Lower leg skin (tissue), 4 donors: ENCODE data around the gene HGFAC. TPM values are rescaled to one million over a fixed set of nuclear protein-coding genes. Genes with fewer than 3 reads are reported as not detected.

Experiments
- DNase-seq, 2 donors: peaks; one replicate each; pipeline ENCODE4 v3.0.0-alpha.2; 2019; ENCODE audit warnings: low spot score in 2 of 2
- H3K4me3 ChIP-seq: fragments of 200-600 bp; sonication (generic); 2 replicates; pipeline ENCODE4 v1.5.1; 2017; ENCODE audit warnings: mild to moderate bottlenecking, low read depth; ENCODE audit not compliant: poor library complexity, severe bottlenecking
- CTCF ChIP-seq, 3 donors: fragments of 450-650 bp; IDR thresholded peaks; one replicate each; pipeline ENCODE4 v1.5.1; 2016; ENCODE audit warnings: antibody characterized with exemption in 3 of 3, mild to moderate bottlenecking in 3 of 3, moderate library complexity in 2 of 3
- POLR2A ChIP-seq, 2 donors: fragments of 450-650 bp; IDR thresholded peaks; one replicate each; pipeline ENCODE4 v1.6.1; 2016 to 2017; ENCODE audit warnings: antibody characterized with exemption in 2 of 2, mild to moderate bottlenecking in 1 of 2, moderate library complexity in 1 of 2
- WGBS, 2 donors: methylation state at CpG; one replicate each; pipeline ENCODE4 v1.1.5; 2018; 5-methylcytosine and 5-hydroxymethylcytosine counted together
- intact Hi-C: fragments of 100-400 bp; cut with DNase I; formaldehyde crosslinking; loops from one replicate; pipeline ENCODE4 v1.15.0; 2023; ENCODE audit warnings: low total_unique reads
- total RNA-seq, 4 donors: library from RNA; depleted of rRNA; stranded (reverse); fragments of >200 nt; gene quantifications; one replicate each; pipeline ENCODE4 v1.1.0, GENCODE V29; 2016

The HGFAC gene
- total RNA-seq, 4 donors from 2014 or later = 0.38 TPM; not detected in 3

- no peak overlapping the region for H3K4me3 ChIP-seq
- intact Hi-C loops = loop anchor here (5.0 to 10.0 kb wide), 2 partner anchors 101 to 338 kb away; no protein-coding TSS in a partner anchor
- no peak for DNase-seq
- TF ChIP-seq CTCF (IDR thresholded peaks at IDR 0.05) (peak in 2 of 3 donors; percentile 23 to 97), POLR2A (IDR thresholded peaks at IDR 0.05) (no peak)
- WGBS, 2 donors = 34 to 59% methylated on average over 17 to 25 of the region's 36 CpGs
Measured at GRCh38 chr4:3442959-3443749, 1.4 kb downstream of the HGFAC start.

DNA sequence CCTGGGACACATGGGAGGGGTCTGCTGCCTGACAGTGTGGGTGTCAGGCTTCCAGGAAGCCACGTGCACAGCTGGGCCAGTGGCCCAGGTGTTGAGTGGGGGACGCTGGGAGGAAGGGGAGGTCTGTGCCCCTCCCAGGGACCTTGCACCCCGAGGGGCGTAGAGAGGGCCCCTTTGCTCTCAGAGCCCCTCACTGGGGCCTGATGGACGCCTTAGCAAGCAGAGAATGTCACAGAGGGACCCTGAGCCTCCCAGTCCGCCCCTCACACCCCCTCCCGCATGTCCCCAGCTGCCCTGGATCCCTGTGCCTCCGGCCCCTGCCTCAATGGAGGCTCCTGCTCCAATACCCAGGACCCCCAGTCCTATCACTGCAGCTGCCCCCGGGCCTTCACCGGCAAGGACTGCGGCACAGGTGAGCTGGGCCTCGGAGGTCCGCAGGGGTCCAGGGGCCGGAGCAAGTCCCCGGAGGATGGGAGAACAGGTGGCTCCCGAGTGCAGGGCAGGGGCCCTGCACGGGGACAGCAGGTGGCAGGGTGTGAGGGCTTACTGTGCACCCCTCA, 2.1 kb downstream of the HGFAC start:
- intact Hi-C loops = loop anchor here (5.0 to 10.0 kb wide), 2 partner anchors 102 to 339 kb away; no protein-coding TSS in a partner anchor
- no peak for TF ChIP-seq CTCF (IDR thresholded peaks at IDR 0.05)
- TF ChIP-seq POLR2A (IDR thresholded peaks at IDR 0.05) = no peak
- 66 to 68% methylated on average over 4 to 13 of the region's 17 CpGs for WGBS, 2 donors
- no peak overlapping the region for H3K4me3 ChIP-seq
- no peak for DNase-seq

DNA sequence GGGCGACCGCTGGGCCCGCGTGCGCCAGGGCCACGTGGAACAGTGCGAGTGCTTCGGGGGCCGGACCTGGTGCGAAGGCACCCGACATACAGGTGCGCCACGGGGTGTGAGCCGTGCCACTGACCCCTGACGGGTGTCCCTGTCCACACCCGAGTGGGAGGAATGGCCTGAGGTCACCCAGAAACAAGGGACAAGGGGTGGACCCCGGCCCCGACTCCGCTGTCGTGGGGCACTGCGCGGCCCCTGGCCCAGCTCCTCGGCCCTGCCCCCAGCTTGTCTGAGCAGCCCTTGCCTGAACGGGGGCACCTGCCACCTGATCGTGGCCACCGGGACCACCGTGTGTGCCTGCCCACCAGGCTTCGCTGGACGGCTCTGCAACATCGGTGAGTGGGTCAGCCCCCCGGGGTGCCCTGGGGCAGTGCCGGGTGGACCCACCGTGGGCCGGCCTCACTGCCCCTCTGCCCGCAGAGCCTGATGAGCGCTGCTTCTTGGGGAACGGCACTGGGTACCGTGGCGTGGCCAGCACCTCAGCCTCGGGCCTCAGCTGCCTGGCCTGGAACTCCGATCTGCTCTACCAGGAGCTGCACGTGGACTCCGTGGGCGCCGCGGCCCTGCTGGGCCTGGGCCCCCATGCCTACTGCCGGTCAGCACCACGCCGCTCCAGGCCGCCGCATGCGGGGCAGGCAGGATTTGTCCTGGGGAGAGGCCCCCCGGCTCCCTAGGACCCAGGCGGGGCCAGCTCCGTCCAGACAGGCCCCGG, 2.8 kb downstream of the HGFAC start:
- no peak overlapping the region for H3K4me3 ChIP-seq
- TF ChIP-seq CTCF (IDR thresholded peaks at IDR 0.05) = no peak
- no peak for TF ChIP-seq POLR2A (IDR thresholded peaks at IDR 0.05)
- WGBS, 2 donors = 80 to 85% methylated on average over 31 to 38 of the region's 56 CpGs
- DNase-seq = no peak
- intact Hi-C loops = loop anchor here (5.0 to 10.0 kb wide), 2 partner anchors 102 to 340 kb away; no protein-coding TSS in a partner anchor

DNA sequence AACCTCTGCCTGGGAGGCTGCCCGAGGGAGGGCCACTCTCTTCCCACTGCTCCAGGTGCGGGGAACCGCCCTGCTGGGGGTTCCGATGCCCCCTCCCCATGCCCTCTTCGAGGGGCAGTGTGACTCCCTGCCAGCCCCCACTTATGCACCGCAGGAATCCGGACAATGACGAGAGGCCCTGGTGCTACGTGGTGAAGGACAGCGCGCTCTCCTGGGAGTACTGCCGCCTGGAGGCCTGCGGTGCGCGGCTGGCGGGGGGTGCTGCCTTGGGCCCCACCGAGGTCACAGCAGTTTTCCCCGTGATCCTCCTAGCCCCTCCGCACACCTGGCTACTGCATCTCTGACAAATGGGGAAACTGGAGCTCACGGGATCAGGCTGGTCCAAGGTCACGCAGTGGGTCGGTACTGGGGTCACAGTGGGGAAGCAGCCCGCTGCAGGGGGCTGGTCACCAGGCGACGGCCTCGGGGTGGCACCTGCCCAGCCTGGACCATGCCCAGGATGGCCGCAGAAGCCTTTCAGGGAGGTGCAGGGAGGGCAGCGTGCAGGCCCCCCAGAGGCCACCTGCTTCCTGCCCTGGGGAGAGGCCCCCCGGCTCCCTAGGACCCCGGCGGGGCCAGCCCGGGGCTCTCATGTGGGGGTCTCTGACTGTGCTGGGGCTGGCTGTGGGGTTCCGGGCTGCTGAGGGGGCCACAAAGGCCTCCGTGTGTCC, 3.5 kb downstream of the HGFAC start:
- no peak overlapping the region for H3K4me3 ChIP-seq
- no peak for TF ChIP-seq CTCF (IDR thresholded peaks at IDR 0.05)
- no peak for TF ChIP-seq POLR2A (IDR thresholded peaks at IDR 0.05)
- DNase-seq = no peak
- 83% methylated on average over 22 to 34 of the region's 34 CpGs for WGBS, 2 donors
- intact Hi-C loops = loop anchor here (10.0 kb wide), 1 partner anchor 340 kb away; no protein-coding TSS in a partner anchor

DNA sequence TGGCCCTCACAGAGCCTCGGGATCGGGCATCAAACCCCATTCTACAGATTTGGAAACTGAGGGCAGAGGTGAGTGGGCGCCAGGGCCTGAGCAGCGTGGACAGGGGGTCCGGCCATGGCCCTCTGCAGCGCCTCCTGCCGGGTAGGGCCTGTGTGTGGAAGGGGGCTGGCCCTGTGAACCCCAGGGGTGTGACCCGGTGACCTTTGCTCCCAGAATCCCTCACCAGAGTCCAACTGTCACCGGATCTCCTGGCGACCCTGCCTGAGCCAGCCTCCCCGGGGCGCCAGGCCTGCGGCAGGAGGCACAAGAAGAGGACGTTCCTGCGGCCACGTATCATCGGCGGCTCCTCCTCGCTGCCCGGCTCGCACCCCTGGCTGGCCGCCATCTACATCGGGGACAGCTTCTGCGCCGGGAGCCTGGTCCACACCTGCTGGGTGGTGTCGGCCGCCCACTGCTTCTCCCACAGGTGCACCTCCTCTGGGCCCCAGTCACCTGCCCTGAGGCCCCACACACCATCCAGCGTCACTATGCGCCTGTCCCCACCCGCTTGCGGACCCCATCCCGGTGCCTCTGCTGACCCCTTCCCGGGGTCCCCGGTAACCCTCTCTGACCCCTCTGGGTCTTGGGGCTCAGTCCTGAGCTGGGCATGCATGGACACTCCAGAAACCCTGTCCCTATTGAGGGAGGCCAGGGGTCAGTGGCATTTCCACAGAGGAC, 4.2 kb downstream of the HGFAC start:
- WGBS, 2 donors = 87 to 88% methylated on average over 29 to 33 of the region's 34 CpGs
- intact Hi-C loops = loop anchor here (10.0 kb wide), 1 partner anchor 341 kb away; no protein-coding TSS in a partner anchor
- no peak overlapping the region for H3K4me3 ChIP-seq
- TF ChIP-seq CTCF (IDR thresholded peaks at IDR 0.05) (no peak), POLR2A (IDR thresholded peaks at IDR 0.05) (no peak)
- DNase-seq = no peak
